ENCODE results near the gene ATP1B4.

The ATP1B4 gene

DNA sequence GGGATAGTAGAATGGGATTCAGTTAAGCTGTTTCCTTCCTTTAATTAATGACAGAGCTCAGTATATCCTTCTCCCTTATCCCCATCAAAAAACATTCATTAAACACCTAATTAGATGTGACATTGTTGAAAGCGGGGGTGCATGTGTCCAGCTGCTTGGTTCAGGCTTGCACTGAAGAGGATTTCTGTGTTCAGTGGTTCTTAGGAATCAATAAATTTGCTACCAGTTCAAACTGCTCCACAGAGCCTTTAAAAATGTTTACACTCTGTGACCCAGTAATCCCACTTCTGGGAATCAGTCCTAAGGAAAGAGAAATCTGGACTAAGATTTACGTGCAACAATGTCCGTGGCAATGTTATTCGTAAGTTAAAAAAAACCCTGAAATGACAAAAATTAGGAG lies 43.5 kb upstream of the ATP1B4 start:
- Histone ChIP-seq H3K9ac (ENCODE audit: low read depth, low read length, poor library complexity, severe bottlenecking) (no peak overlapping the region), H3K79me2 (ENCODE audit: insufficient read depth, low read length) (no peaks in the 10 kb centered on the region), H3K27me3 (ENCODE audit: insufficient read depth, low read length, poor library complexity, severe bottlenecking) (no peaks in the 10 kb centered on the region), H3K4me2 (ENCODE audit: low read depth, low read length, poor library complexity, severe bottlenecking) (no peak overlapping the region), H3K9me2 (replicated peaks; ENCODE audit: low read depth, low read length) (no peaks in the 10 kb centered on the region), H3K9me3 (ENCODE audit: insufficient read depth, low read depth, low read length) (no peaks in the 10 kb centered on the region), H3F3A (ENCODE audit: low read depth) (no peaks in the 10 kb centered on the region), H3K4me1 (ENCODE audit: insufficient read depth, low read length, poor library complexity, severe bottlenecking) (no peaks in the 10 kb centered on the region), H4K20me1 (ENCODE audit: insufficient read depth, low read length, poor library complexity, severe bottlenecking) (no peaks in the 10 kb centered on the region), H2AFZ (ENCODE audit: low read length) (no peak overlapping the region), H3K36me3 (ENCODE audit: insufficient read depth, low read length) (no peaks in the 10 kb centered on the region), H3K4me3 (ENCODE audit: low read length, poor library complexity, severe bottlenecking) (no peak overlapping the region)
- TF ChIP-seq, protein P1, sequence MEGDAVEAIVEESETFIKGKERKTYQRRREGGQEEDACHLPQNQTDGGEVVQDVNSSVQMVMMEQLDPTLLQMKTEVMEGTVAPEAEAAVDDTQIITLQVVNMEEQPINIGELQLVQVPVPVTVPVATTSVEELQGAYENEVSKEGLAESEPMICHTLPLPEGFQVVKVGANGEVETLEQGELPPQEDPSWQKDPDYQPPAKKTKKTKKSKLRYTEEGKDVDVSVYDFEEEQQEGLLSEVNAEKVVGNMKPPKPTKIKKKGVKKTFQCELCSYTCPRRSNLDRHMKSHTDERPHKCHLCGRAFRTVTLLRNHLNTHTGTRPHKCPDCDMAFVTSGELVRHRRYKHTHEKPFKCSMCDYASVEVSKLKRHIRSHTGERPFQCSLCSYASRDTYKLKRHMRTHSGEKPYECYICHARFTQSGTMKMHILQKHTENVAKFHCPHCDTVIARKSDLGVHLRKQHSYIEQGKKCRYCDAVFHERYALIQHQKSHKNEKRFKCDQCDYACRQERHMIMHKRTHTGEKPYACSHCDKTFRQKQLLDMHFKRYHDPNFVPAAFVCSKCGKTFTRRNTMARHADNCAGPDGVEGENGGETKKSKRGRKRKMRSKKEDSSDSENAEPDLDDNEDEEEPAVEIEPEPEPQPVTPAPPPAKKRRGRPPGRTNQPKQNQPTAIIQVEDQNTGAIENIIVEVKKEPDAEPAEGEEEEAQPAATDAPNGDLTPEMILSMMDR (conservative IDR thresholded peaks at IDR 0.05; ENCODE audit: low read length), result no peak
- TF ChIP-seq EZH2phosphoT487 (IDR thresholded peaks at IDR 0.05; ENCODE audit: borderline replicate concordance), result no peak

DNA sequence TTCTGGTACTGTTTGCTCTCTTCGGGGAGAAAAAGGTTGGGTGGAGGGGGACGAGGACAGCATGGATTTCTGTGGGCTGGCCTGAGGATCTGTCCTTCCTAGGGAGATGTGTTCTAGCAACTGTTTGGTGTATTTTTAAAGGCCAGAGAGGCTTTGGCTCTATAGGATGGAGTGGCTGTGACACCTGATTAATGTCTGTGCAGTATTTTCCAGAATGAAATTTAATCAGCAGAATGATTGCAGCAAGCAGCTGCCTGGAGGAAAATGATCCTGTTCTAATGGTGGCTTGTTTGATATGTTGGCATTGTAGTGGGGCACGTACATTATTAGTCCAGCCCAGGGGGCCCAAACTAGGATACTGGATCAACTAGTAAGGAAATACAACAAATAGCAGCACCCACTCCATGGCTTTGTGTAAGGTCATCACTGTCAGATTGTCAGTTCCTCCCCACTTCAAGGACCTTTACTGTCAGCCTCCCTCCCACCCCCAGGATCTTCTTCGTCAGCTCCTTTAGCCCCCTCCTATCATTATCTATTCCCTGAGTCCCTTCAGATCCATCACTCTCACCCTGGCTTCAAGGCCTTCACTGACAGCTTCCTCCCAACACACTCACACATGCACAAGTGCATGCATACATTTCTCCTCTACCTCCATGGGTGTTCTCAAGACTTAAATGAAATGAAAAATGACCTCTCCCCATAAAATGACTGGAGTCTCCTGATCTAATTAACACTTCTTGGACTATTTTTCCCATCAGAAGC lies 40.2 kb upstream of the ATP1B4 start:
- Histone ChIP-seq H3K27me3 (ENCODE audit: insufficient read depth, low read length, poor library complexity, severe bottlenecking) (no peaks in the 10 kb centered on the region), H3F3A (ENCODE audit: low read depth) (no peaks in the 10 kb centered on the region)

GRCh38 chrX:120331116-120331515 lies 30.8 kb upstream of the ATP1B4 start:
- no peak overlapping the region for H3K4me2 ChIP-seq (ENCODE audit: low read depth, low read length, poor library complexity, severe bottlenecking)

More for the DNA sequence above, 40.2 kb upstream of the ATP1B4 start:
- no peak overlapping the region for H3K4me3 ChIP-seq (ENCODE audit: low read length, poor library complexity, severe bottlenecking)
- no peak overlapping the region for H3K4me2 ChIP-seq (ENCODE audit: low read depth, low read length, poor library complexity, severe bottlenecking)
- no peaks in the 10 kb centered on the region for H3K9me3 ChIP-seq (ENCODE audit: insufficient read depth, low read depth, low read length)
- no peak overlapping the region for H2AFZ ChIP-seq (ENCODE audit: low read length)
- no peaks in the 10 kb centered on the region for H4K20me1 ChIP-seq (ENCODE audit: insufficient read depth, low read length, poor library complexity, severe bottlenecking)
- TF ChIP-seq, protein P1 (conservative IDR thresholded peaks at IDR 0.05; ENCODE audit: low read length), result no peak
- no peak for TF ChIP-seq EZH2phosphoT487 (IDR thresholded peaks at IDR 0.05; ENCODE audit: borderline replicate concordance)
- no peaks in the 10 kb centered on the region for H3K4me1 ChIP-seq (ENCODE audit: insufficient read depth, low read length, poor library complexity, severe bottlenecking)
- H3K36me3 ChIP-seq (ENCODE audit: insufficient read depth, low read length), result no peaks in the 10 kb centered on the region
- no peak overlapping the region for H3K9ac ChIP-seq (ENCODE audit: low read depth, low read length, poor library complexity, severe bottlenecking)
- H3K79me2 ChIP-seq (ENCODE audit: insufficient read depth, low read length), result no peaks in the 10 kb centered on the region
- no peaks in the 10 kb centered on the region for H3K9me2 ChIP-seq (replicated peaks; ENCODE audit: low read depth, low read length)

More at GRCh38 chrX:120331116-120331515, 30.8 kb upstream of the ATP1B4 start:
- TF ChIP-seq, protein P1 (conservative IDR thresholded peaks at IDR 0.05; ENCODE audit: low read length), result no peak
- TF ChIP-seq EZH2phosphoT487 (IDR thresholded peaks at IDR 0.05; ENCODE audit: borderline replicate concordance), result no peak
- H3F3A ChIP-seq (ENCODE audit: low read depth), result no peaks in the 10 kb centered on the region
- H2AFZ ChIP-seq (ENCODE audit: low read length), result no peak overlapping the region
- H3K4me3 ChIP-seq (ENCODE audit: low read length, poor library complexity, severe bottlenecking), result no peak overlapping the region
- no peaks in the 10 kb centered on the region for H3K4me1 ChIP-seq (ENCODE audit: insufficient read depth, low read length, poor library complexity, severe bottlenecking)
- H3K9me2 ChIP-seq (replicated peaks; ENCODE audit: low read depth, low read length), result no peaks in the 10 kb centered on the region
- H3K9ac ChIP-seq (ENCODE audit: low read depth, low read length, poor library complexity, severe bottlenecking), result no peak overlapping the region
- H3K9me3 ChIP-seq (ENCODE audit: insufficient read depth, low read depth, low read length), result no peaks in the 10 kb centered on the region
- no peaks in the 10 kb centered on the region for H3K79me2 ChIP-seq (ENCODE audit: insufficient read depth, low read length)
- no peaks in the 10 kb centered on the region for H4K20me1 ChIP-seq (ENCODE audit: insufficient read depth, low read length, poor library complexity, severe bottlenecking)
- H3K27me3 ChIP-seq (ENCODE audit: insufficient read depth, low read length, poor library complexity, severe bottlenecking), result no peaks in the 10 kb centered on the region
- no peaks in the 10 kb centered on the region for H3K36me3 ChIP-seq (ENCODE audit: insufficient read depth, low read length)
